SK-N-MC (cell line): ENCODE results near the gene MX1.

Source experiments
- EZH2 ChIP-seq: fragments of 200-600 bp; sonication (generic); IDR thresholded peaks from one replicate; pipeline ENCODE4 v1.6.1; 2017; ENCODE audit warnings: antibody characterized with exemption
- FOXP2 ChIP-seq: optimal IDR thresholded peaks from 2 replicates; pipeline ENCODE3; 2011; ENCODE audit warnings: mild to moderate bottlenecking, moderate library complexity; ENCODE audit not compliant: insufficient read depth; ENCODE audit errors: extremely low read length, control extremely low read depth
- POLR2AphosphoS5 ChIP-seq: IDR thresholded peaks from 2 replicates; pipeline ENCODE4 v1.6.1; 2012; ENCODE audit warnings: mild to moderate bottlenecking, low read depth, low read length, borderline replicate concordance

DNA sequence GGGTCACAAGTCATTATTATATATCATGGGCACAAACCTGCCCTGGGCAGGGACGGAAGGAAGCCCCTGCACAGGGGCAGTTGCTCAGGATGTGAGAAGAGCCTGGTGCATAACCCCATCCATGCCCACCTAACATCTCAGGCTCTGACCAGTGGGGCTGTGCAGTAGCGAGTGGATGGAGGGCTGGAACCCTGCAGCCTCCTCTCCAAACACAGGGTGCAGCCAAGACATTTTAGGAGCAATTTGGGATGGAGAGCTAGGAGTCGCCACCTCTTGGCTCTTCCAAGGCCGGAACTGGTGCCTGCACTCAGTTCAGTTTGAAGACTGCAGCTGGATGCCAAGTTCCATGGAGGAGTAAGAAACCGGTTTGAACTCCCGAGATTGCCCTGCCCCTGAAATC, 2.8 kb downstream of the MX1 start:
- TF ChIP-seq EZH2 (no peak), POLR2AphosphoS5 (no peak), FOXP2 (no peak)
